ENCODE results near the gene AATK.

Gene AATK

DNA sequence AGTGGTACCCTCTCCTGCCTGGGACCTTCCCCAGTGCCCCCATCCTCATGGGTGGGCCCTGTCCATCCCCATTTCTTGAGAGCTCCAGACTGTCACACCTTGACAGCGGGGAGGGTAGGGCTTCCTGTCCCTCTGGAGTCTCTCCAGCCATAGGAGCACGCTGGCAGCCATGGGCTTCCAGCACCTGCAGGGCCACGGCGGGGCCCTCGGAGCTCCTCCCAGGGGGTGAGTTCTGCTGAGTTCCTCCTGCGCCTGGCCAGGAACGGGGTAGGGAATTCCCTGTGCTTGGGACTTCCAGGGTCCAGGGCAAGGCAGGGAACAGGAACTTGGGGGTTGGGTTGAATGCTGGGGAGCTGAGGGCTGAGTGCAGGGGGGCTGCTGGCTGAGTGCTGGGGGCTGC is 23.0 kb upstream of the AATK start:
- no peak for DNase-seq (ENCODE audit: low read depth)
- H3K4me3 ChIP-seq (ENCODE audit: low read length): no peak overlapping the region
- no peak for TF ChIP-seq CTCF (IDR thresholded peaks at IDR 0.05; ENCODE audit: insufficient read depth, low read depth, low read length, missing control alignments)

- TF ChIP-seq CTCF (IDR thresholded peaks at IDR 0.05; ENCODE audit: insufficient read depth, low read depth, low read length, missing control alignments): no peak
These were observed 22.4 kb upstream of the AATK start for GRCh38 chr17:81188491-81188840.

GRCh38 chr17:81187586-81188490 is 21.8 kb upstream of the AATK start:
- H3K4me3 ChIP-seq (ENCODE audit: low read length): no peak overlapping the region
- TF ChIP-seq CTCF (IDR thresholded peaks at IDR 0.05; ENCODE audit: insufficient read depth, low read depth, low read length, missing control alignments): no peak
- DNase-seq (ENCODE audit: low read depth): no peak

More at GRCh38 chr17:81188491-81188840, 22.4 kb upstream of the AATK start:
- DNase-seq (ENCODE audit: low read depth): no peak
- no peak overlapping the region for H3K4me3 ChIP-seq (ENCODE audit: low read length)

DNA sequence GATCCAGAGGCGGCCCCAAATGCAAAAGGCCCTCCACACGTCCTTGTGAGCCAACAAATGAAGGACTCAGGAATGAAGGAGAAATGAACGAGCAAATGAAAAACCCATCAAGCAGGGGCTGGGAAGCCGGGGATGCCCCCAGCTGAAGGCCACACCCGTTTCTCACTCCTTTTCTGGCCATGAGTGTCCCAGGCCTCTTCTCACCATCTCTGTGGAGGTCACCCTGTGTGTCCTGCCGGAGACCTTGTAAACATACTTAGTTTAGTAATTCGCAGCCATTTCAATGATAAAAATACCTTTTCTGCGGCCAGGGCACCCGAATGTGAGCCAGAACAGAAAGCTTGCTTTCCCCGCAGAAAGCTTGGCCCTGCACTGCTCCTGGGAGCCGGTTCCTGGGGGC is 21.1 kb upstream of the AATK start:
- TF ChIP-seq CTCF (IDR thresholded peaks at IDR 0.05; ENCODE audit: insufficient read depth, low read depth, low read length, missing control alignments): no peak
- no peak for DNase-seq (ENCODE audit: low read depth)
- no peak overlapping the region for H3K4me3 ChIP-seq (ENCODE audit: low read length)

DNA sequence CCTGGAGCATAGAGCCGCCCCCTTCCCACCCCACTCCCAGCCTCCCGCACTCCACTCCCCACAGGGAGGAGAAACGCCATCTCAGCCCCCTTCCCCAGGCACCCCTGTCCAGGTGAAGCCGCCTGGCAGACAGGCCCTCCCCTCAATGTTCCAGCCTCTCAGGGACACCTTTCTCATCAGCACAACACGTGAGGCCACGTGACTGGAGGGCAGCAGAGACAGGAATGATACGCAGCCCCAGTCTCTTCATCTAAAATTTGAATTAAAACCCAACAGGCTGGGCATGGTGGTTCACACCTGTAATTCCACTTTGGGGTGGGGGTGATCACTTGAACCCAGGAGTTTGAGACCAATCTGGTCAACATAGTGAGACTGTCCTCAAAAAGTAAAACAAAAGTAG is 20.2 kb upstream of the AATK start:
- TF ChIP-seq CTCF (IDR thresholded peaks at IDR 0.05; ENCODE audit: insufficient read depth, low read depth, low read length, missing control alignments): no peak
- no peak for DNase-seq (ENCODE audit: low read depth)
- H3K4me3 ChIP-seq (ENCODE audit: low read length): no peak overlapping the region

GRCh38 chr17:81184555-81184954 is 18.5 kb upstream of the AATK start:
- no peak for DNase-seq (ENCODE audit: low read depth)
- TF ChIP-seq CTCF (IDR thresholded peaks at IDR 0.05; ENCODE audit: insufficient read depth, low read depth, low read length, missing control alignments): no peak
- no peak overlapping the region for H3K4me3 ChIP-seq (ENCODE audit: low read length)

DNA sequence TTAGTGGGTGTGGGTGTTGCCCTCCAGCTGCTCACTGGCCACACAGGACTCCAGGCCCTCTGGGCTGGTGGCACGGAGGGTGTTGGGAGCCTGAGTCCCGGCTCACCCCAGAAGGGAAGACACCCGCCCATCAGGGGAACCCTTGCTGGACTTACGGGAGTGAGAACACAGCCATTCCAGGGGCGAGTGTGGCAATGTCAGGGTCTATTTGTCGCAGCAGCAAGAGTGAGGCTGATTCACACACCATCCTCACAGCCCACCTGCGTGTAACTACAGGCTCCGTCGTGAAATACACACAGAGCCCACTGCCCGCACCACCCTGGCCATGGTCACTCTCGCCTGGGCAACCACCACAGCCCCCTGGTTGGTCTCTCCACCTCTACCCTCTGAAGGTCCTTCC is 17.8 kb upstream of the AATK start:
- TF ChIP-seq CTCF (IDR thresholded peaks at IDR 0.05; ENCODE audit: insufficient read depth, low read depth, low read length, missing control alignments): no peak
- no peak overlapping the region for H3K4me3 ChIP-seq (ENCODE audit: low read length)
- no peak for DNase-seq (ENCODE audit: low read depth)
